ENCODE results near the gene C22orf31.

The C22orf31 gene

DNA sequence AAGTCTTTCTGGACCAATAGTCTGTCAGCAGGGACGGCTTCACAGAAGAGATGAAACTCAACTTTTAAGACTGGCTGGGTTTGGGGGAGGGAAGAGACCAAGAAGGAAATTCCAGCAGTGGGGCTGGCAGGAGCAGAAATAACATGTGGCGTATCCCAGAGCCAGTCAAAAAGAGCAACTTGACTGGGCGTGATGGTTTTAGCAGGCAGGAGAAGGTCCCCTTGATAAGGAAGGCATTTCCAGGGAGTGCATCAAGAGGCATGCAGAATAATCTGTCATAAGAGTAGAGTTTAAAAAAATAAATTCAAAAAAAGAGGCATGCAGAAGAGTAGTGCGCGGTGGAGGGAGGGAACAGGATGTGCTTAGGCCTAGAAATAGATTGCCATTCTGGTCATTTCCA, 52.5 kb downstream of the C22orf31 start:
- DNase-seq (ENCODE audit: extremely low read depth, insufficient read length), result no peak
- peaks cover 1% of the 10 kb centered on the region; the same call in 1 of the 2 replicates for H3K27me3 ChIP-seq (replicated peaks; ENCODE audit: control insufficient read depth, insufficient read depth, low read length)
- no peak overlapping the region for H3K4me3 ChIP-seq (replicated peaks; ENCODE audit: low read depth, low read length)
- no peaks in the 10 kb centered on the region for H3K36me3 ChIP-seq (ENCODE audit: control insufficient read depth, insufficient read depth, low read length)
- TF ChIP-seq, protein P1, sequence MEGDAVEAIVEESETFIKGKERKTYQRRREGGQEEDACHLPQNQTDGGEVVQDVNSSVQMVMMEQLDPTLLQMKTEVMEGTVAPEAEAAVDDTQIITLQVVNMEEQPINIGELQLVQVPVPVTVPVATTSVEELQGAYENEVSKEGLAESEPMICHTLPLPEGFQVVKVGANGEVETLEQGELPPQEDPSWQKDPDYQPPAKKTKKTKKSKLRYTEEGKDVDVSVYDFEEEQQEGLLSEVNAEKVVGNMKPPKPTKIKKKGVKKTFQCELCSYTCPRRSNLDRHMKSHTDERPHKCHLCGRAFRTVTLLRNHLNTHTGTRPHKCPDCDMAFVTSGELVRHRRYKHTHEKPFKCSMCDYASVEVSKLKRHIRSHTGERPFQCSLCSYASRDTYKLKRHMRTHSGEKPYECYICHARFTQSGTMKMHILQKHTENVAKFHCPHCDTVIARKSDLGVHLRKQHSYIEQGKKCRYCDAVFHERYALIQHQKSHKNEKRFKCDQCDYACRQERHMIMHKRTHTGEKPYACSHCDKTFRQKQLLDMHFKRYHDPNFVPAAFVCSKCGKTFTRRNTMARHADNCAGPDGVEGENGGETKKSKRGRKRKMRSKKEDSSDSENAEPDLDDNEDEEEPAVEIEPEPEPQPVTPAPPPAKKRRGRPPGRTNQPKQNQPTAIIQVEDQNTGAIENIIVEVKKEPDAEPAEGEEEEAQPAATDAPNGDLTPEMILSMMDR (IDR thresholded peaks at IDR 0.05; ENCODE audit: insufficient read depth, low read length, poor library complexity, severe bottlenecking), result no peak
